Measurements from ENCODE around the gene SPO11. TPM values are rescaled to one million over a fixed set of nuclear protein-coding genes. Genes with fewer than 3 reads are reported as not detected.

The SPO11 gene
- total and polyA plus RNA-seq, 10 of the 15 experiments (the other 5 are each of a cell fraction or from before 2014, with no cell fraction given) = not detected

- no peak for TF ChIP-seq ZNF24 (IDR thresholded peaks at IDR 0.05)
- no peak for TF ChIP-seq STAT1 (conservative IDR thresholded peaks at IDR 0.05)
- 0 out of 2 replicates have a peak, but pooled peaks have one; percentile 11 for TF ChIP-seq PAX5 (IDR thresholded peaks at IDR 0.05; ENCODE audit: borderline replicate concordance, low read depth, low read length)
- peak; percentile 22; the same call in 1 of the 3 replicates for TF ChIP-seq POU2F2 (IDR thresholded peaks at IDR 0.05; ENCODE audit: borderline replicate concordance, low read depth, low read length)
- no peak for TF ChIP-seq RAD21 (IDR thresholded peaks at IDR 0.05; ENCODE audit: insufficient read depth, low read depth, low read length)
- TF ChIP-seq RUNX3 (IDR thresholded peaks at IDR 0.05; ENCODE audit: low read length) = no peak
- no peak for TF ChIP-seq E4F1 (IDR thresholded peaks at IDR 0.05; ENCODE audit: borderline replicate concordance, partially characterized antibody)
- no peak for TF ChIP-seq ATF3 (IDR thresholded peaks at IDR 0.05; ENCODE audit: borderline replicate concordance, extremely low read depth, low read depth, low read length)
- TF ChIP-seq SREBF2 (IDR thresholded peaks at IDR 0.05; ENCODE audit: low read length) = no peak
- 0 out of 2 replicates have a peak, but pooled peaks have one; percentile 2 for TF ChIP-seq BCL11A (IDR thresholded peaks at IDR 0.05; ENCODE audit: low read depth, low read length)
- peak; percentile 38 for TF ChIP-seq EED (IDR thresholded peaks at IDR 0.05; ENCODE audit: low read depth)
- no peak for TF ChIP-seq KAT2A (conservative IDR thresholded peaks at IDR 0.05; ENCODE audit: control insufficient read depth, low read depth, low read length)
- no peak for TF ChIP-seq TAF1 (IDR thresholded peaks at IDR 0.05; ENCODE audit: borderline replicate concordance, low read depth, low read length)
- no peak for TF ChIP-seq SMC3 (IDR thresholded peaks at IDR 0.05; ENCODE audit: borderline replicate concordance, low read length)
- TF ChIP-seq PKNOX1 (IDR thresholded peaks at IDR 0.05) = peak; percentile 77
- TF ChIP-seq CHD1 (IDR thresholded peaks at IDR 0.05; ENCODE audit: low read depth, low read length) = no peak; the same call in 1 of the 2 replicates
- TF ChIP-seq ATF7 (IDR thresholded peaks at IDR 0.05; ENCODE audit: low read depth) = peak; percentile 38; the same call in 1 of the 2 replicates
- TF ChIP-seq IRF5 (IDR thresholded peaks at IDR 0.05; ENCODE audit: borderline replicate concordance) = no peak
- no peak for TF ChIP-seq ZNF274 (IDR thresholded peaks at IDR 0.05; ENCODE audit: insufficient read depth, insufficient read length)
- TF ChIP-seq SUZ12 (IDR thresholded peaks at IDR 0.05; ENCODE audit: unreplicated experiment) = no peak
- TF ChIP-seq CHD2 (IDR thresholded peaks at IDR 0.05; ENCODE audit: borderline replicate concordance, low read depth, low read length) = peak; percentile 64; the same call in 1 of the 2 replicates
- TF ChIP-seq JUNB (IDR thresholded peaks at IDR 0.05) = no peak
- TF ChIP-seq RELA (IDR thresholded peaks at IDR 0.05; ENCODE audit: borderline replicate concordance, partially characterized antibody) = no peak
- TF ChIP-seq PBX3 (IDR thresholded peaks at IDR 0.05; ENCODE audit: insufficient replicate concordance, low read depth, low read length) = no peak
These were observed 63.1 kb downstream of the SPO11 start (continued) for GRCh38 chr20:57392512-57393271.

Measured in GM12878 (cell line).